Heart left ventricle (tissue), 16 donors: ENCODE data around the gene BIRC3. TPM values are rescaled to one million over a fixed set of nuclear protein-coding genes. Genes with fewer than 3 reads are reported as not detected.

Experiments used
- ATAC-seq, 4 donors: fragments of 200-7000 bp; cut with Tn5 transposase; one replicate each; pipeline ENCODE4 v1.9.1; 2020 to 2022; ENCODE audit warnings: moderate library complexity in 4 of 4, mild to moderate bottlenecking in 3 of 4, moderate number of reproducible peaks in 1 of 4
- DNase-seq, 5 donors: peaks; one replicate each; pipeline ENCODE4 v3.0.0-alpha.2; 2020
- H3K27ac ChIP-seq, 12 donors: fragments of 200-600 bp; sonication (generic) in 4 of 12; one replicate each; pipeline versions ENCODE4 v1.5.0 to v1.8.0; 2016 to 2022; ENCODE audit warnings: mild to moderate bottlenecking in 2 of 12
- H3K27me3 ChIP-seq, 9 donors: fragments of 200-600 bp; sonication (generic) in 2 of 9; one replicate each; pipeline versions ENCODE4 v1.5.1 to v1.8.0; 2016 to 2022; ENCODE audit warnings: mild to moderate bottlenecking in 3 of 9
- H3K36me3 ChIP-seq, 9 donors: fragments of 200-600 bp; sonication (generic) in 2 of 9; one replicate each; pipeline versions ENCODE4 v1.5.0 to v1.8.0; 2018 to 2022; ENCODE audit warnings: mild to moderate bottlenecking in 2 of 9
- H3K4me1 ChIP-seq, 12 donors: fragments of 200-600 bp; sonication (generic) in 4 of 12; one replicate each; pipeline versions ENCODE4 v1.5.0 to v1.8.0; 2016 to 2022; ENCODE audit warnings: mild to moderate bottlenecking in 3 of 12
- H3K4me3 ChIP-seq, 12 donors: fragments of 200-600 bp; sonication (generic) in 4 of 12; one replicate each; pipeline versions ENCODE4 v1.5.0 to v1.8.0; 2017 to 2022; ENCODE audit warnings: mild to moderate bottlenecking in 9 of 12, moderate library complexity in 4 of 12
- H3K9me3 ChIP-seq, 12 donors: fragments of 200-600 bp; sonication (generic) in 4 of 12; one replicate each; pipeline versions ENCODE4 v1.5.0 to v1.8.0; 2016 to 2022; ENCODE audit warnings: mild to moderate bottlenecking in 1 of 12
- POLR2A ChIP-seq, 2 donors: fragments of 450-650 bp; IDR thresholded peaks; one replicate each; pipeline ENCODE4 v1.6.1; 2017; ENCODE audit warnings: antibody characterized with exemption in 2 of 2, mild to moderate bottlenecking in 2 of 2, moderate library complexity in 2 of 2
- WGBS, 4 donors: extraction: QIAGEN DNeasy Blood & Tissue Kit in 2 of 4; methylation state at CpG; one replicate each; pipeline versions ENCODE4 v1.1.5 to v1.1.7; 2013 to 2018; 5-methylcytosine and 5-hydroxymethylcytosine counted together
- intact Hi-C, 10 donors: fragments of 100-400 bp; cut with DNase I; formaldehyde crosslinking; loops; one replicate each; pipeline versions ENCODE4 v1.11.1 to v1.14.2; 2022
- polyA plus RNA-seq, 2 donors: library from polyadenylated mRNA; stranded (reverse); fragments of 200-250 nt; gene quantifications; one replicate each; pipeline ENCODE4 v1.2.3, GENCODE V29; 2013
- total RNA-seq, 9 donors: library from RNA; depleted of rRNA in 2 of 9; stranded (reverse); fragments of >200 nt in 2 of 9; fragmentation: NEBNext Ultra II Directional in 3 of 9; extraction: Animal tissue kit (Norgen Biotek cat#: 25700) in 3 of 9; gene quantifications; one replicate each; pipeline versions ENCODE4 v1.1.0 to v1.2.4, GENCODE V29; 2016 to 2023
- TF ChIP-seq, protein P1 (sequence below), 12 donors: fragments of 200-600 bp; sonication (generic) in 4 of 12; IDR thresholded peaks; one replicate each; pipeline versions ENCODE4 v1.5.0 to v1.8.0; 2018 to 2022; ENCODE audit warnings: antibody characterized with exemption in 12 of 12, mild to moderate bottlenecking in 5 of 12
- donor health status: ischemic (EF 13 %, LVEDD 7.1; RV severe dilation, severe dysfunction).
- donor health status: healthy with polysubstance abuse.
- donor health status: DM: no; HTN: yes; CAD: no.
- donor health status: DM: no; HTN: no; CAD: no.
- donor health status: ischemic (EF 25% LVEDD 6.9; RV normal size, moderate dysfunction).
- donor health status: ischemic (EF 25% LVEDD 5.7; RV mildly dilated, moderate dysfunction).
- donor health status: healthy.
- donor health status: DM: yes; HTN: yes; CAD: no.
- donor health status: ischemic (EF 35%, LVEDD 5.7; RV mildly dilated, moderate dysfunction).
- donor health status: nonischemic (EF 11% LVEDD 7.7; RV severe dilation, severe dysfunction).
- donor health status: DM: yes; HTN: yes; CAD: no.
- donor health status: PGD.
- donor health status: ischemic (EF 29% LVEDD 5.4; RV normal size, mild dysfunction).
- donor health status: nonischemic (EF 23%, LVEDD 6.1; RV moderate dilation, normal function).

The BIRC3 gene
- total and polyA plus RNA-seq, 11 donors: 1.6 to 21.1 (median 3.5) TPM

DNA sequence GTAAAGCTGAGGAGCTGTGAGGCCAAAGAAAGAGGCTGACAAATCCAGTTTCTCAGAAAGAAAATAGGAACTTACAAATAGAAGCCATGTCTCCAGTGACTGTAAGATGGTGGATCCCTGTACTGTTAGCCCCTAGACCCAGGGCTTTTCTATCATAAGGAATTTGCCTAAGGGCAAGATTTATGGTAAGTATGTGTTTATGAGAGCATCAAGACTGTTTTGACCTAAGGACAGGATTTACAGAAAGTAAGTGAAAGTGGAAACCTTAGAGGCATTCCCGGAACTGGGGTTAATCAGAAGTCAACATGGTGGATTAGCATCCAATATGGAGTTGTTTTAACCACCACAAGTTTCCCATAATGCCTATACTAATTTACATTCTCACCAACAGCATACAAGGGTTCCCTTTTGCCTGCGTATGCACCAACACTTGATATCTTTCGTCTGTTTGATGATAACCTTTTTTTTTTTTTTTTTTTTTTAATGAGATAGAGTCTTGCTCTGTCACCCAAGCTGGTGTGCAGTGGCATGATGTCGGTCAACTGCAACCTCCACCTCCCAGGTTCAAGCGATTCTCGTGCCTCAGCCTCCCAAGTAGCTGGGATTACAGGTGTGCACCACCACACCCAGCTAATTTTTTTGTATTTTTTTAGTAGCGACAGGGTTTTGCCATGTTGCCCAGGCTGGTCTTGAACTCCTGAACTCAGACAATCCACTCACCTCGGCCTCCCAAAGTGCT is 69.9 kb downstream of the BIRC3 start:
- Histone ChIP-seq H3K36me3 (peaks cover 0 to 84% (median 45%) of the 10 kb centered on the region in 9 donors), H3K4me1 (peaks cover 0 to 26% (median 15%) of the 10 kb centered on the region in 12 donors), H3K27ac (no peak overlapping the region), H3K4me3 (no peak overlapping the region), H3K9me3 (peaks cover 0 to under 1% (median 0%) of the 10 kb centered on the region in 12 donors), H3K27me3 (no peaks in the 10 kb centered on the region)
- TF ChIP-seq, protein P1, sequence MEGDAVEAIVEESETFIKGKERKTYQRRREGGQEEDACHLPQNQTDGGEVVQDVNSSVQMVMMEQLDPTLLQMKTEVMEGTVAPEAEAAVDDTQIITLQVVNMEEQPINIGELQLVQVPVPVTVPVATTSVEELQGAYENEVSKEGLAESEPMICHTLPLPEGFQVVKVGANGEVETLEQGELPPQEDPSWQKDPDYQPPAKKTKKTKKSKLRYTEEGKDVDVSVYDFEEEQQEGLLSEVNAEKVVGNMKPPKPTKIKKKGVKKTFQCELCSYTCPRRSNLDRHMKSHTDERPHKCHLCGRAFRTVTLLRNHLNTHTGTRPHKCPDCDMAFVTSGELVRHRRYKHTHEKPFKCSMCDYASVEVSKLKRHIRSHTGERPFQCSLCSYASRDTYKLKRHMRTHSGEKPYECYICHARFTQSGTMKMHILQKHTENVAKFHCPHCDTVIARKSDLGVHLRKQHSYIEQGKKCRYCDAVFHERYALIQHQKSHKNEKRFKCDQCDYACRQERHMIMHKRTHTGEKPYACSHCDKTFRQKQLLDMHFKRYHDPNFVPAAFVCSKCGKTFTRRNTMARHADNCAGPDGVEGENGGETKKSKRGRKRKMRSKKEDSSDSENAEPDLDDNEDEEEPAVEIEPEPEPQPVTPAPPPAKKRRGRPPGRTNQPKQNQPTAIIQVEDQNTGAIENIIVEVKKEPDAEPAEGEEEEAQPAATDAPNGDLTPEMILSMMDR (IDR thresholded peaks at IDR 0.05): no peak
- no peak for TF ChIP-seq POLR2A (IDR thresholded peaks at IDR 0.05)
- DNase-seq (no peak), ATAC-seq (no peak)
- WGBS, 4 donors: 81 to 94% (median 89%) methylated on average over 8 of the region's 8 CpGs
- intact Hi-C loops: no loop called here

Other genes with a start within 250 kb of the BIRC3 start
- gene YAP1, start 207.0 kb upstream of the BIRC3 start, total RNA-seq: 10 to 100 TPM; 45.6 to 93.0 (median 80.6) TPM
- gene YAP1, start 207.0 kb upstream of the BIRC3 start, polyA plus RNA-seq: 10 to 100 TPM; 15.2 to 38.6 TPM
- 10 to 100 TPM; 24.1 to 39.9 (median 32.7) TPM for gene BIRC2, start 29.7 kb downstream of the BIRC3 start, total RNA-seq
- 10 to 100 TPM; 17.9 to 34.1 TPM for gene BIRC2, start 29.7 kb downstream of the BIRC3 start, polyA plus RNA-seq
- gene TMEM123, start 135.3 kb downstream of the BIRC3 start, total RNA-seq: 100 to 1,000 TPM in 2 of 9 donors, 10 to 100 TPM in 7; 54.5 to 116 (median 81.4) TPM
- gene TMEM123, start 135.3 kb downstream of the BIRC3 start, polyA plus RNA-seq: 10 to 100 TPM; 25.0 to 31.7 TPM
- 1 to 10 TPM in 1 of 9 donors, not detected in 8; 1.5 TPM for gene MMP7, start 213.3 kb downstream of the BIRC3 start, total RNA-seq
- gene MMP7, start 213.3 kb downstream of the BIRC3 start, polyA plus RNA-seq: not detected